ENCODE measurements around the gene SARDH.
A peak's percentile ranks its signal among the peaks of the same experiment; 100 is the strongest.

SARDH gene

GRCh38 chr9:133712221-133713100, 25.7 kb downstream of the SARDH start:
- peak; percentile 18 for DNase-seq

- peak; percentile 22 for DNase-seq
Observed at GRCh38 chr9:133711428-133712220, 26.5 kb downstream of the SARDH start.

GRCh38 chr9:133710661-133711427, 27.3 kb downstream of the SARDH start:
- DNase-seq, result peak; percentile 37

GRCh38 chr9:133709691-133710571, 28.2 kb downstream of the SARDH start:
- peak; percentile 15 for DNase-seq

- peak; percentile 35 for DNase-seq
Observed at GRCh38 chr9:133709015-133709611, 29.0 kb downstream of the SARDH start.

- DNase-seq, result peak; percentile 14
Observed at GRCh38 chr9:133708246-133709014, 29.7 kb downstream of the SARDH start.

- peak; percentile 13 for DNase-seq
Observed at GRCh38 chr9:133707763-133708245, 30.3 kb downstream of the SARDH start.

GRCh38 chr9:133707065-133707762, 30.9 kb downstream of the SARDH start:
- peak; percentile 49 for DNase-seq

- DNase-seq, result no peak
Observed at GRCh38 chr9:133706307-133707050, 31.7 kb downstream of the SARDH start.

- no peak for DNase-seq
Observed at GRCh38 chr9:133705576-133705975, 32.6 kb downstream of the SARDH start.

GRCh38 chr9:133704711-133705181, 33.4 kb downstream of the SARDH start:
- DNase-seq, result peak; percentile 12

GRCh38 chr9:133703591-133704399, 34.4 kb downstream of the SARDH start:
- peak; percentile 47 for DNase-seq

GRCh38 chr9:133702798-133703590, 35.2 kb downstream of the SARDH start:
- DNase-seq, result no peak

- peak; percentile 85 for DNase-seq
Observed at GRCh38 chr9:133701981-133702797, 36.0 kb downstream of the SARDH start.

GRCh38 chr9:133701321-133701980, 36.7 kb downstream of the SARDH start:
- DNase-seq, result peak; percentile 48

All from femur (tissue), 1 donor.